HEK293 (cell line): ENCODE data around the gene ABCA7.
"Not testable (repeated sequence)": the region's sequence is repeated elsewhere in the genome, so short reads cannot be mapped to it uniquely, and the experiment has no call there.

ENCODE experiments used
- MYNN ChIP-seq: fragments of 450-650 bp; formaldehyde crosslinking; IDR thresholded peaks from 2 replicates; pipeline ENCODE4 v1.5.1; 2016; ENCODE audit warnings: missing biosample characterization, missing genetic modification characterization, borderline replicate concordance
- PRDM1 ChIP-seq: fragments of 450-650 bp; formaldehyde crosslinking; IDR thresholded peaks from 2 replicates; pipeline ENCODE4; 2016; ENCODE audit warnings: missing biosample characterization, missing genetic modification characterization
- ZBTB1 ChIP-seq: fragments of 450-650 bp; formaldehyde crosslinking; IDR thresholded peaks from 2 replicates; pipeline ENCODE4 v1.5.1; 2016; ENCODE audit warnings: missing biosample characterization, missing genetic modification characterization
- ZBTB7A ChIP-seq: fragments of 450-650 bp; formaldehyde crosslinking; IDR thresholded peaks from 2 replicates; pipeline ENCODE4 v1.5.1; 2016; ENCODE audit warnings: low read depth, missing biosample characterization, missing genetic modification characterization
- ZNF121 ChIP-seq: fragments of 450-650 bp; formaldehyde crosslinking; IDR thresholded peaks from 2 replicates; pipeline ENCODE4 v1.5.1; 2016; ENCODE audit warnings: missing biosample characterization, missing genetic modification characterization
- ZNF23 ChIP-seq: fragments of 450-650 bp; formaldehyde crosslinking; IDR thresholded peaks from 2 replicates; pipeline ENCODE4 v1.5.1; 2016; ENCODE audit warnings: missing biosample characterization, missing genetic modification characterization, borderline replicate concordance
- ZNF302 ChIP-seq: fragments of 450-650 bp; formaldehyde crosslinking; IDR thresholded peaks from 2 replicates; pipeline ENCODE4 v1.5.1; 2016; ENCODE audit warnings: missing biosample characterization, missing genetic modification characterization, low read depth
- ZNF560 ChIP-seq: fragments of 450-650 bp; formaldehyde crosslinking; IDR thresholded peaks from 2 replicates; pipeline ENCODE4 v1.5.1; 2017; ENCODE audit warnings: missing biosample characterization, missing genetic modification characterization, borderline replicate concordance
- ZNF701 ChIP-seq: fragments of 450-650 bp; formaldehyde crosslinking; IDR thresholded peaks from 2 replicates; pipeline ENCODE4 v1.5.1; 2016; ENCODE audit warnings: missing biosample characterization, missing genetic modification characterization
- TF ChIP-seq, protein P1 (sequence below): fragments of 450-650 bp; formaldehyde crosslinking; IDR thresholded peaks from 2 replicates; pipeline ENCODE4 v1.5.1; 2016; ENCODE audit warnings: missing biosample characterization, missing genetic modification characterization

DNA sequence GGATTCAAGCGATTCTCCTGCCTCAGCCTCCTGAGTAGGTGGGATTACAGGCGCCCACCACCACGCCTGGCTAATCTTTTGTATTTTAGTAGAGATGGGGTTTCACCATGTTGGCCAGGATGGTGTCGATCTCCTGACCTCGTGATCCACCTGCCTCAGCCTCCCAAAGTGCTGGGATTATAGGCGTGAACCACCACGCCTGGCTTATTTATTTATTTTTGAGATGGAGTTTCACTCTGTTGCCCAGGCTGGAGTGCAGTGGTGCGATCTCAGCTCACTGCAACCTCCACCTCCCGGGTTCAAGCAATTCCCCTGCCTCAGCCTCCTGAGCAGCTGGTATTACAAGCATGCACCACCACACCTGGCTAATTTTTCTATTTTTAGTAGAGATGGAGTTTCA lies 74.8 kb downstream of the ABCA7 start:
- TF ChIP-seq, protein P1, sequence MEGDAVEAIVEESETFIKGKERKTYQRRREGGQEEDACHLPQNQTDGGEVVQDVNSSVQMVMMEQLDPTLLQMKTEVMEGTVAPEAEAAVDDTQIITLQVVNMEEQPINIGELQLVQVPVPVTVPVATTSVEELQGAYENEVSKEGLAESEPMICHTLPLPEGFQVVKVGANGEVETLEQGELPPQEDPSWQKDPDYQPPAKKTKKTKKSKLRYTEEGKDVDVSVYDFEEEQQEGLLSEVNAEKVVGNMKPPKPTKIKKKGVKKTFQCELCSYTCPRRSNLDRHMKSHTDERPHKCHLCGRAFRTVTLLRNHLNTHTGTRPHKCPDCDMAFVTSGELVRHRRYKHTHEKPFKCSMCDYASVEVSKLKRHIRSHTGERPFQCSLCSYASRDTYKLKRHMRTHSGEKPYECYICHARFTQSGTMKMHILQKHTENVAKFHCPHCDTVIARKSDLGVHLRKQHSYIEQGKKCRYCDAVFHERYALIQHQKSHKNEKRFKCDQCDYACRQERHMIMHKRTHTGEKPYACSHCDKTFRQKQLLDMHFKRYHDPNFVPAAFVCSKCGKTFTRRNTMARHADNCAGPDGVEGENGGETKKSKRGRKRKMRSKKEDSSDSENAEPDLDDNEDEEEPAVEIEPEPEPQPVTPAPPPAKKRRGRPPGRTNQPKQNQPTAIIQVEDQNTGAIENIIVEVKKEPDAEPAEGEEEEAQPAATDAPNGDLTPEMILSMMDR (tag by site-specific recombination) = not testable (repeated sequence)
- TF ChIP-seq ZNF302; ZBTB7A (tag by site-specific recombination); MYNN (tag by site-specific recombination); PRDM1 (tag by site-specific recombination); ZNF23; ZNF121; ZBTB1 (tag by site-specific recombination); ZNF701 (tag by site-specific recombination); ZNF560 (tag by site-specific recombination): not testable (repeated sequence)
